Endothelial cell of umbilical vein (primary cell): ENCODE results near the gene SPATS1.
"Not testable (repeated sequence)": the region's sequence is repeated elsewhere in the genome, so short reads cannot be mapped to it uniquely, and the experiment has no call there.

Experiments used
- MYC ChIP-seq: IDR thresholded peaks from one replicate; pipeline ENCODE4 v1.6.1; 2011; ENCODE audit warnings: mild to moderate bottlenecking, low read depth, low read length
- POLR2A ChIP-seq: IDR thresholded peaks from 2 replicates; pipeline ENCODE4 v1.6.1; 2012; ENCODE audit warnings: low read depth, mild to moderate bottlenecking, control low read depth, low read length
- POLR2AphosphoS5 ChIP-seq: IDR thresholded peaks from 2 replicates; pipeline ENCODE4 v1.6.1; 2012; ENCODE audit warnings: low read depth, mild to moderate bottlenecking, control low read depth, low read length, moderate library complexity; ENCODE audit not compliant: insufficient read depth
- TF ChIP-seq, protein P1 (sequence below), 2 donors: IDR thresholded peaks; 1 replicate in 1 of 2; 2 replicates in 1 of 2; pipeline ENCODE4 v1.5.1; 2011; ENCODE audit warnings: low read length in 2 of 2, mild to moderate bottlenecking in 2 of 2, moderate library complexity in 2 of 2, control low read depth in 1 of 2, inconsistent platforms in 1 of 2, low read depth in 1 of 2; ENCODE audit not compliant: insufficient read depth in 1 of 2; ENCODE audit errors: extremely low read depth in 1 of 2
- TF ChIP-seq, protein P2 (sequence below): IDR thresholded peaks from 2 replicates; pipeline ENCODE4 v1.6.1; 2011; ENCODE audit not compliant: insufficient read depth, insufficient read length

DNA sequence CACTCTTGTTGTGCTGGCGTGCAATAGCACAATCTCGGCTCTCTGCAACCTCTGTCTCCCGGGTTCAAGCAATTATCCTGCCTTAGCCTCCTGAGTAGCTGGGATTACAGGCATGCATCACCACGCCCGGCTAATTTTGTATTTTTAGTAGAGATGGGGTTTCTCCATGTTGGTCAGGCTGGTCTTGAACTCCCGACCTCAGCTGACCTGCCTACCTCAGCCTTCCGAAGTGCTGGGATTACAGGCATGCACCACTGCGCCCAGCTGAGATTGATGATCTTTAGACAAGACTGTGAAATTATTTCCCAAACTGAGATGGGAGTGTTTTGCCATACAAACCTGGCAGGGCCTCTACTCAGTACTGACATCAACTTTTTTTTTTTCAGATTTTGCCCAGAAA lies 27.8 kb upstream of the SPATS1 start:
- TF ChIP-seq MYC, POLR2A, POLR2AphosphoS5: not testable (repeated sequence)
- TF ChIP-seq, protein P1, sequence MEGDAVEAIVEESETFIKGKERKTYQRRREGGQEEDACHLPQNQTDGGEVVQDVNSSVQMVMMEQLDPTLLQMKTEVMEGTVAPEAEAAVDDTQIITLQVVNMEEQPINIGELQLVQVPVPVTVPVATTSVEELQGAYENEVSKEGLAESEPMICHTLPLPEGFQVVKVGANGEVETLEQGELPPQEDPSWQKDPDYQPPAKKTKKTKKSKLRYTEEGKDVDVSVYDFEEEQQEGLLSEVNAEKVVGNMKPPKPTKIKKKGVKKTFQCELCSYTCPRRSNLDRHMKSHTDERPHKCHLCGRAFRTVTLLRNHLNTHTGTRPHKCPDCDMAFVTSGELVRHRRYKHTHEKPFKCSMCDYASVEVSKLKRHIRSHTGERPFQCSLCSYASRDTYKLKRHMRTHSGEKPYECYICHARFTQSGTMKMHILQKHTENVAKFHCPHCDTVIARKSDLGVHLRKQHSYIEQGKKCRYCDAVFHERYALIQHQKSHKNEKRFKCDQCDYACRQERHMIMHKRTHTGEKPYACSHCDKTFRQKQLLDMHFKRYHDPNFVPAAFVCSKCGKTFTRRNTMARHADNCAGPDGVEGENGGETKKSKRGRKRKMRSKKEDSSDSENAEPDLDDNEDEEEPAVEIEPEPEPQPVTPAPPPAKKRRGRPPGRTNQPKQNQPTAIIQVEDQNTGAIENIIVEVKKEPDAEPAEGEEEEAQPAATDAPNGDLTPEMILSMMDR (IDR thresholded peaks at IDR 0.05; ENCODE audit: extremely low read depth in 1 of 2, insufficient read depth in 1 of 2, low read depth in 1 of 2, low read length in 2 of 2): not testable (repeated sequence)
- TF ChIP-seq, protein P2, sequence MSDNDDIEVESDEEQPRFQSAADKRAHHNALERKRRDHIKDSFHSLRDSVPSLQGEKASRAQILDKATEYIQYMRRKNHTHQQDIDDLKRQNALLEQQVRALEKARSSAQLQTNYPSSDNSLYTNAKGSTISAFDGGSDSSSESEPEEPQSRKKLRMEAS: not testable (repeated sequence)
